Peyer's patch (tissue), 4 donors: ENCODE measurements around the gene TIAM1.

Experiments
- POLR2A ChIP-seq, 2 donors: fragments of 450-650 bp; IDR thresholded peaks; one replicate each; pipeline ENCODE4 v1.5.1; 2017; ENCODE audit warnings: antibody characterized with exemption in 2 of 2, mild to moderate bottlenecking in 2 of 2, moderate library complexity in 2 of 2
- TF ChIP-seq, protein P1 (sequence below), 6 experiments: fragments of 450-650 bp in 4 of 6; fragments of 200-600 bp in 2 of 6; sonication (generic) in 1 of 6; IDR thresholded peaks; one replicate each; pipeline ENCODE4 v1.5.1; 2017 to 2019; ENCODE audit warnings: antibody characterized with exemption in 6 of 6, mild to moderate bottlenecking in 3 of 6, moderate library complexity in 1 of 6

DNA sequence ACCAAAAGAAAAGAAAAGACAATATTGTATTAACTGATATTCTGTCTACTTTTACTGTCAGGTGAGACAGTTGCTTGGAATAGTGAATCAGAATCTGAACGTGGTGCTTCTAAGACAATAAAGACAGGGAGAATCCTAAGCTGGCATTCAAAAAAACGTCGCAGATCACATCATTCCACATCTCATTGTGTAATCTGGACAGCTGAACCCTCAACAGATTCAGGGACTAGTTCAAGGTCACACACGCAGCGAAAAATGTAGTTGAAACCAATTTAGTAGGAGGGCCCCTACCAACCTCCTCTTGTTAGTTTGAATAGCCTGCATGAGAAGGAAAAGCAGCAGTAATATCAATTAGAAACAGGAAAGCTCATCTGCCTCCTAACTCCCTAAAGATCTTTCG is 259.4 kb downstream of the TIAM1 start:
- no peak for TF ChIP-seq POLR2A (IDR thresholded peaks at IDR 0.05)
- TF ChIP-seq, protein P1, sequence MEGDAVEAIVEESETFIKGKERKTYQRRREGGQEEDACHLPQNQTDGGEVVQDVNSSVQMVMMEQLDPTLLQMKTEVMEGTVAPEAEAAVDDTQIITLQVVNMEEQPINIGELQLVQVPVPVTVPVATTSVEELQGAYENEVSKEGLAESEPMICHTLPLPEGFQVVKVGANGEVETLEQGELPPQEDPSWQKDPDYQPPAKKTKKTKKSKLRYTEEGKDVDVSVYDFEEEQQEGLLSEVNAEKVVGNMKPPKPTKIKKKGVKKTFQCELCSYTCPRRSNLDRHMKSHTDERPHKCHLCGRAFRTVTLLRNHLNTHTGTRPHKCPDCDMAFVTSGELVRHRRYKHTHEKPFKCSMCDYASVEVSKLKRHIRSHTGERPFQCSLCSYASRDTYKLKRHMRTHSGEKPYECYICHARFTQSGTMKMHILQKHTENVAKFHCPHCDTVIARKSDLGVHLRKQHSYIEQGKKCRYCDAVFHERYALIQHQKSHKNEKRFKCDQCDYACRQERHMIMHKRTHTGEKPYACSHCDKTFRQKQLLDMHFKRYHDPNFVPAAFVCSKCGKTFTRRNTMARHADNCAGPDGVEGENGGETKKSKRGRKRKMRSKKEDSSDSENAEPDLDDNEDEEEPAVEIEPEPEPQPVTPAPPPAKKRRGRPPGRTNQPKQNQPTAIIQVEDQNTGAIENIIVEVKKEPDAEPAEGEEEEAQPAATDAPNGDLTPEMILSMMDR (IDR thresholded peaks at IDR 0.05) = no peak
